Stimulated activated naive CD4-positive, alpha-beta T cell treated with Interleukin-2 at 50 U/mL for 16 hours (primary cell): ENCODE results near the gene GALNT7.
"Not testable (repeated sequence)": the region's sequence is repeated elsewhere in the genome, so short reads cannot be mapped to it uniquely, and the experiment has no call there.

Experiments
- DNase-seq: peaks from one replicate; lab custom pipeline; 2025; lab: John Stamatoyannopoulos, UW

Gene GALNT7

DNA sequence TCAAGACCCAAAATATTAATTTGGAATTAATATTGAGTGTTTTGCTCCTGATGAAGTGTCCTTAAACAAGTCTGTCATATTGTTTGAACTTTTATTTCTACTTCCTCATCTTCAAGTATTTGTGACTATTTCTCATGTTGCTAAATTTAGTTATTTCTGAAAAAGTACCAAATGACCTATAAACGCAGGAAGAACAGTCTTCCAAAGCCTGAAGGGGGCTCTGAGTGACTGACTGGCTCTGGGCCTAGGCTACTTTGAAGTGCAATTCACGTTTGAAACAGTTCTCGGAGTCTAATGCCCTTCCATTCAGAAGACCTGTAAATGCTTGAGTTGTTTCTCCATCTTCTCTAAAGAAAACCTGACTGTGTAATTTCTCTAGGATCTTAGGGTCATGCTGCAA, 26.5 kb downstream of the GALNT7 start:
- no peak for DNase-seq

GRCh38 chr4:173199553-173199952, 30.9 kb downstream of the GALNT7 start:
- no peak for DNase-seq

DNA sequence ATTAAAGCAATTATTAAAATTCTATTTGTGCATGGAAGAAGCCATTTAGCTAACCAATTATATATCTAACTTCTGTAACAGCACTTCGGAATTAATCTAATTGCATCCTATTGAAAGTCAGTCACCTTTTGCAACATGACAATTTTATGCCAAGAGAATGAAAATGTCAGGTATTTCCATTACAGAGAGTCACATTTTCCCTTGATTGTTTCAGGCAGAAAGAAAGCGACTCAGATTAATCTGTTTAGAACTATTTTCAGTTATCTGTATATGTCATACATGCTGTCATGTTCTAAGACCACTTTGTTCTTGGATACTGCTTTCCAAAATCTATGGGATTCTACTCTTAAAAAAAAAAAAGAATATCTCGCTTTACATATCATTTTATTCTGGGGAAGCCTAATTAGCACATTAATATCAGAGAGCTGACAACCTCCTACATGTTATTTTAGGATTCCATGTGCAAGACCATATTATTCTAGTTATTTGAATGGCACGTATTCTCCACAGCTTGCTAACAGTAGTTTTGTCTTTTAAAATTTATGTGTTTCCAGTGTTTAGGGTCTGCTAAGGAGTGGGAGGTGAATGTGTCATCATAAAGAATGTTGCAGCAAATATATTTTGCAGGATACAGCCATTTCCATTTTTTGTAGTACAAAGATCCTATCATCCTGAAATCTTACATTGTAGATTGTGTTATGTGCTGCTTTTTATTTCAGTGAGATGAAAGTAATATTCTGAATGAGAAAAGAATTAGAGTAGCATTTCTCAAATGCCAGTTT, 31.7 kb downstream of the GALNT7 start:
- DNase-seq = no peak

DNA sequence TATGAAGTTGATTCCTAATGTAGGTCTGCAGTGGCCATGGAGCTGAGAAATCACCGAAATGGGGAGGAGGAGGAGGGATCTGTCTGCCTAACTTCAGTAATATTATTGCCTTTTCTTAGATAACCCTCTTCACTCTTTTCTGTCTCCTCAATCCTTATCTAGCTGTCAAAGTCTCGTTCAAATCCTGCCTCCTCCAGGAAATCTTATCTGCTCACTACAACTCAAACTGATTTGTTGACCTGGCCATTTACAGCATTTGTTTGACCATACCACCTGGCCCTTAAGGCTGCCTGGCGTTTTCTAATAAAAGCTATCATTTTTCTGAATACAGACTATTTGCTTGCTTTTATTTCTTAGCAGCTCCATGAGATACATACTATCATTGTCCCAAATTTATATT, 33.8 kb downstream of the GALNT7 start:
- DNase-seq = no peak

- no peak for DNase-seq
These were observed 37.0 kb downstream of the GALNT7 start for GRCh38 chr4:173205656-173206055.

- no peak for DNase-seq
These were observed 39.8 kb downstream of the GALNT7 start for GRCh38 chr4:173208420-173208819.

DNA sequence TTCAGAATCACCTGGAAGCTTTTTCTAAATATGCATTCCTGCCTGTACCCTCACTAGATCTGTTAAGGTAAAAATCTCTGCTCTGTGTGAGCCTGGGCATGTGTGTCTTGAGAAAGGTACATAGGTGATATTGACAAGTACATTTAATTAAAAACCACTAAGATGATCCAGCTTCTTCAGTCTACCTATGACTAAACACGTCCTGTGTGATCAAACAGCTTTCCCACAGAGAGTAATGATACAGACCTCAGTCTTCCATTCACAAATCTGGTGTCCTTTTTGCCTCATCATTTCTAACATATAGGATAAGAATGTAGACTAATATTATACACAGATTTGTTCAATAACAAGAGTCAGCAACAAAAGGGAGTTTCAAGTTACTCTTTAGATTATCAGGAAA, 42.6 kb downstream of the GALNT7 start:
- no peak for DNase-seq

DNA sequence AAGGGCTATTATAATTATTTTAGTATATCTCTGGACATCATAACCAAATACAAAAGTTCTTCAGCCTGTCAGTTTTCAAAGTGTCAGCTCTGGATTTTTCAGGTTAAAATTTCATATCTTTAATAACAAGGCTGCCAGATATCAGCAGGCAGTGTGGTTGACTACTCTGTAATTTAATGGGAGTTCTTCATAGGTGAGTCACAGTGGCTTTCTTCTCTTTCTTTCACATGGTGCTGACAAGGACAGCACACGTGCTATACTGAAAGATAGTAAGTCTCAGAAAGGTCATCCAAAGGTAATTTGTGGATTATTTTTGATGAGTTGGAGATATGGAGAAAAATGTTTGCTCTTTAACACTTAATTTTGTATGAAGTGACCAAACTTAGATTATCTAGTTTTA, 43.2 kb downstream of the GALNT7 start:
- no peak for DNase-seq

DNA sequence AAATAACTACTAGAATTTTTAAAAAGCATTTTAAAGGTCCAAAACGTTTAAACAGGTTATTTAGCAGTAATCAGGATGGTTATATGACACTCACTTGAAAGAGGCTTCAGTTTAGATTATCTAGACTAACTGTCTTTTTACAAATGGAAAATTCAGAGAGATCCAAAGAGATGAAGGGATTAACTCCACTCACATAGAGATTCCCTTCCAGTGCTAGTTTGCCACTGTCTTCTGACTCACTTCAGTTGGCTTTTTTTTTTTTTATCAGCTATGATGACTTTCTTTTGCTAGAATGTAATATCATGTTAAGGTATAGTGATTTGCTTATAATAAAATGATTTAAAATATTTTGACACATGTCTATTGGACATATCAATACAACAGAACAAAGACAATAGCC, 43.8 kb downstream of the GALNT7 start:
- no peak for DNase-seq

DNA sequence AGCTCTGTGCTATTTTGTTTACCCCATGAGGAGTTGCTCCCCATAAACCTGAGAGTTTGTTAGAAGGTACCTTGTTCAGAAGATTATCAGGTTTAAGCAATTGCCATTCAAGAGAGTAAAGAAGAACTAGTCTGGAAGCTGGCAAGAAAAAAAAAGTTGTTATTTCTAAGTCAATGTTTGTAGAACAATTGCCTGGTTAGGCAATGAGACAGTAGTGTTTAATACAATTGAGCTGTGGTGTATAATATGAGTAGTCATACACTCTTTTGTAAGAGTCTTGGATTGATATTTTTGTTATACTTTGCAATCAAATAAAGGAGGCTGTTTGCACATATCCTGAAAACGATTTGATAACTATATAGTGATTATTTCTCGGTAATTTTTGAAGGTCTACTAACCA, 44.7 kb downstream of the GALNT7 start:
- no peak for DNase-seq

DNA sequence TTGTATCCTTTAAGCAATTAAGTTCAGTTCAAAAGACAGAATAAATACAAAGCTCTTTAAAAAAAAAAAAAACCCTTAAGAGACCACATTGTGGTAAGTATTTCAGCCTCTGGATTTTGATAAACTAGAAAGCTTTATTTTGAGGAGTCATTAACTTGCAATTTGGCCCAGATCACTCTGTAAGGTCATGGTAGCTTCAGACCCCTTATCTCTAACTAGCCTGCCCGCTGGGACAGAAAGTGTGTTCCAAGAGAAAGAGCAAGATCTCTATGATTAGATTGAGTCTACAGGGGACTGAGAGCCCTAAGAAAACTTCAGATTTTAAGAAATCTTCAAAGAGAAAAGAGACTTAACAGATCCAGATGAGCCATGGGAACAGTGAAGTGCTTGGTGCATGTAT, 45.6 kb downstream of the GALNT7 start:
- DNase-seq = no peak

GRCh38 chr4:173214661-173215060, 46.0 kb downstream of the GALNT7 start:
- no peak for DNase-seq

DNA sequence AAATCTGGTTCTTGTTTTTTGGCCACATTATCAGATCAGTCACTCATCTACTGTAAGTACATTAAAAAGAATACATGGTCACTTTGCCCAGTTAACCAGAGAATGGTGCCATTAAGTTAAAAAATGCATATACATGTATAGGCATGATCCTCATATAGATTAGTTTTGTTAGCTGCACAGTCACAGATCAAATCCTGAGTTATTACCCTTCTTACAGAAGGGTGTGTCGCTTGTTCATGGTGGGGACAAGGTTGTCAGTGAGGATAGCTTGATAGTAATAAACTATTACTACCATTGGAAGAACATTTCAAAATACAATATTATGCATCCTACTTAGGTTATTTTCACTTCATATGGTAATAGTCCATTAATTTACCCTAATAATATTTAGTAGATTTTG, 48.5 kb downstream of the GALNT7 start:
- no peak for DNase-seq

DNA sequence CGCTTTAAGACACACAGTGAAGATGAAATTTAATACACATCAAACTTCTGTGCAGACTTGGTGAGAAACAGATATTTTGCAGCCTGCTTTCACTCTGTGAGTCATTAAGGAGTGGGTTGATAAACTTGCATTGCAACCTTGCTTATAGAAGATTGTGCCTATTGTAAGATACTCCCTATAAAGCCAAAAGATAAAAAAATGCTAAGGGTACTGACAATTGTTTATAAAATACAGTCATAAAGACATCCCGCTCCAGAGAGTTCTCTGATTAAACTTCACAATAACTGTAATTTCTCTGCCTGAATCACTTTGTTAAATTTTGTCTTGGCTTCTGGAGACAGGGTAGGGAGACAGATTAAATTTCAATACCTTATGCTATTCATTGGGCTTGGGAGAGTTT, 49.1 kb downstream of the GALNT7 start:
- no peak for DNase-seq

GRCh38 chr4:173218411-173219125, 50.0 kb downstream of the GALNT7 start:
- DNase-seq = no peak

- not testable (repeated sequence) for DNase-seq
These were observed 50.5 kb downstream of the GALNT7 start for GRCh38 chr4:173219126-173219437.

- DNase-seq = no peak
These were observed 55.1 kb downstream of the GALNT7 start for GRCh38 chr4:173223743-173224142.

DNA sequence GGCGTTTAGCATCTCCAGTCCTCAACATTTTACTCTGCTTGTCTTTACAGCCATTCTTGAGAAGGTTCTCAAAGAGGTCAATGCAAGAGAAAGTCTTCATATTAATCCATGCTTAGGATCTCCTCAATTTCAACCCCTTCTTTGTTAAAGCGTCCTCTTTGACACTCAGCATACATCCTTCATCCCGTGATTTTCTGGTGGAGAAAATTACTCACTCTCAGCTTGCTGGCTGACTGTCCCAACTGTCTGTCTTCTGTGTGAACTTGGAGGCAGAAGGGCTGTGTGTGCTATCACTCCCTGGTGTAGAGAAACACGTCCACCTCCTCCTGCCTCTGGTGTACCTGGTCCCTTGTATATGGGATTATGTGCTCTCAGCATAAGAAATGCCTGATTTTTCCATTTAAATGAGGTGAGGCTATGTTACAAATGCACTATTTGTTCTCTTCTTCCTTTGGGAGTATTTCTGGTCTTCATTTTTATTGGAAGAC, 57.8 kb downstream of the GALNT7 start:
- no peak for DNase-seq

- no peak for DNase-seq
These were observed 59.1 kb downstream of the GALNT7 start for GRCh38 chr4:173227756-173228155.

GRCh38 chr4:173230062-173230461, 61.5 kb downstream of the GALNT7 start:
- no peak for DNase-seq

DNA sequence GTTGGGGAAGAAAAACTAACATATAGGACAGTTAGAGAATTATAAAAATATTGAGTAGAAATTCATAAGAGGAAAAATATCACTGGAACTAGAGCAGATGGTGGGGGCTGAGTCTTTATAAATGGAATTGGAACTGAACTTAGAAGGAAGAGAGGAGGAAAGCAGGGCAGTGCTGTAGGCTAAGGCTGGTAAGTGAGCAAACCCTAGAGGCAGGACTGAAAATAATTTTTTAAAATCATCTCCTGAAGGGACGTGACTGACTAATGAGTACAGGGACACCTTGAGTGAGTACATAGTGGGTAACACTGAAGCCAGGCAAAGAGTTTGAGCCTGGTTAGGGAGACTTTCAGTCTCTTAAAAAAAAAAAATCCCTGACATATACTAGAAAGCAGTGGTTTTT, 63.3 kb downstream of the GALNT7 start:
- no peak for DNase-seq

GRCh38 chr4:173233857-173234256, 65.2 kb downstream of the GALNT7 start:
- DNase-seq = no peak

- no peak for DNase-seq
These were observed 66.4 kb downstream of the GALNT7 start for GRCh38 chr4:173235050-173235449.

GRCh38 chr4:173236301-173236700, 67.7 kb downstream of the GALNT7 start:
- no peak for DNase-seq
